SK-N-SH (cell line): Measurements from ENCODE around the gene SMCO2. TPM values are rescaled to one million over a fixed set of nuclear protein-coding genes. Genes with fewer than 3 reads are reported as not detected.

Source experiments
- CTCF ChIA-PET: fragments of 300-600, 350-600 bp; formaldehyde crosslinking; extraction: SDS; loops from one replicate; lab custom pipeline; 2021; lab: Yijun Ruan, JAX
- POLR2A ChIA-PET: fragments of 350-600 bp; sonication (Branson Sonifier 250); formaldehyde crosslinking; extraction: SDS; loops from one replicate; lab custom pipeline; 2020; ENCODE audit warnings: antibody characterized with exemption, inconsistent platforms; lab: Yijun Ruan, JAX
- DNase-seq: peaks from one replicate; pipeline ENCODE4 v3.0.0; 2012
- H2AFZ ChIP-seq: fragments of 200-600 bp; sonication (generic); 2 replicates; pipeline ENCODE4 v1.8.1; 2016; ENCODE audit warnings: antibody characterized with exemption, mild to moderate bottlenecking, low read depth
- H3F3A ChIP-seq: fragments of 200-600 bp; sonication (generic); replicated peaks from 2 replicates; pipeline ENCODE3; 2016; ENCODE audit warnings: antibody characterized with exemption, mild to moderate bottlenecking; ENCODE audit not compliant: insufficient read depth
- H3K27ac ChIP-seq, 2 experiments: fragments of 200-500 bp in 1 of 2; fragments of 200-600 bp in 1 of 2; sonication (Bioruptor generic) in 1 of 2; sonication (generic), shearing (Covaris generic) in 1 of 2; 2 replicates each; pipeline versions ENCODE4 v1.5.1 to v1.6.1; 2014 to 2016; ENCODE audit warnings: low read depth in 2 of 2, inconsistent platforms in 1 of 2, low read length in 1 of 2, mild to moderate bottlenecking in 1 of 2, mixed read lengths in 1 of 2
- H3K27me3 ChIP-seq: fragments of 200-600 bp; sonication (generic), shearing (Covaris generic); 2 replicates; pipeline ENCODE4 v1.6.1; 2016; ENCODE audit warnings: mixed run types; ENCODE audit not compliant: insufficient read depth
- H3K36me3 ChIP-seq, 2 experiments: fragments of 200-500 bp in 1 of 2; fragments of 200-600 bp in 1 of 2; sonication (Bioruptor generic) in 1 of 2; sonication (generic) in 1 of 2; replicated peaks in 1 of 2; 2 replicates each; pipeline versions ENCODE3 to v1.5.1; 2014 to 2016; ENCODE audit warnings: low read length in 1 of 2, mild to moderate bottlenecking in 1 of 2; ENCODE audit not compliant: insufficient read depth in 2 of 2, control insufficient read depth in 1 of 2
- H3K4me1 ChIP-seq, 2 experiments: fragments of 200-500 bp in 1 of 2; fragments of 200-600 bp in 1 of 2; sonication (Bioruptor generic) in 1 of 2; sonication (generic), shearing (Covaris generic) in 1 of 2; 2 replicates each; pipeline versions ENCODE4 v1.5.1 to v1.6.1; 2014 to 2016; ENCODE audit warnings: low read depth in 1 of 2, low read length in 1 of 2, mixed run types in 1 of 2; ENCODE audit not compliant: insufficient read depth in 2 of 2, control insufficient read depth in 1 of 2
- H3K4me2 ChIP-seq: fragments of 200-600 bp; sonication (generic), shearing (Covaris generic); 2 replicates; pipeline ENCODE4 v1.6.1; 2017; ENCODE audit warnings: mixed run types
- H3K4me3 ChIP-seq, 2 experiments: fragments of 200-500 bp in 1 of 2; fragments of 200-600 bp in 1 of 2; sonication (Bioruptor generic) in 1 of 2; sonication (generic), shearing (Covaris generic) in 1 of 2; 2 replicates each; pipeline versions ENCODE4 v1.5.1 to v1.8.1; 2014 to 2016; ENCODE audit warnings: low read depth in 2 of 2, inconsistent platforms in 1 of 2, low read length in 1 of 2, mild to moderate bottlenecking in 1 of 2, mixed read lengths in 1 of 2, moderate library complexity in 1 of 2
- H3K79me2 ChIP-seq: fragments of 200-600 bp; sonication (generic); 2 replicates; pipeline ENCODE4 v1.8.1; 2017; ENCODE audit warnings: mild to moderate bottlenecking; ENCODE audit not compliant: insufficient read depth
- H3K9ac ChIP-seq: fragments of 200-600 bp; sonication (generic); 2 replicates; pipeline ENCODE4 v1.6.1; 2017; ENCODE audit warnings: mixed run types
- H3K9me2 ChIP-seq: fragments of 200-600 bp; sonication (generic); 2 replicates; pipeline ENCODE4 v1.6.1; 2017; ENCODE audit warnings: mixed run types
- H3K9me3 ChIP-seq: fragments of 200-600 bp; sonication (generic); 2 replicates; pipeline ENCODE4 v1.6.1; 2017; ENCODE audit warnings: mixed run types, mild to moderate bottlenecking, moderate library complexity
- H4K20me1 ChIP-seq: fragments of 200-600 bp; sonication (generic); 2 replicates; pipeline ENCODE4 v1.6.1; 2017; ENCODE audit warnings: mild to moderate bottlenecking, mixed run types; ENCODE audit not compliant: insufficient read depth
- CHD2 ChIP-seq: fragments of 150-350 bp; IDR thresholded peaks from 2 replicates; pipeline ENCODE4 v1.6.1; 2018; ENCODE audit warnings: low read length; ENCODE audit not compliant: partially characterized antibody
- ELF1 ChIP-seq: IDR thresholded peaks from 2 replicates; pipeline ENCODE4 v1.4.0; 2012
- EP300 ChIP-seq, 2 experiments: IDR thresholded peaks; 2 replicates each; pipeline versions ENCODE4 v1.4.0 to v1.6.1; 2012; ENCODE audit warnings: borderline replicate concordance in 1 of 2, low read depth in 1 of 2, low read length in 1 of 2
- FOXM1 ChIP-seq: IDR thresholded peaks from 2 replicates; pipeline ENCODE4 v1.4.0; 2012; ENCODE audit warnings: low read depth, mild to moderate bottlenecking
- GABPA ChIP-seq: IDR thresholded peaks from 2 replicates; pipeline ENCODE4 v1.4.0; 2012; ENCODE audit warnings: low read depth, mild to moderate bottlenecking
- RCOR1 ChIP-seq: fragments of 150-350 bp; IDR thresholded peaks from 2 replicates; pipeline ENCODE4 v1.6.1; 2017; ENCODE audit warnings: antibody characterized with exemption, low read length
- RXRA ChIP-seq: IDR thresholded peaks from 2 replicates; pipeline ENCODE4 v1.4.0; 2012; ENCODE audit warnings: low read depth, mild to moderate bottlenecking, borderline replicate concordance
- SMC3 ChIP-seq: IDR thresholded peaks from 2 replicates; pipeline ENCODE4 v1.6.1; 2012; ENCODE audit warnings: low read depth, low read length, improper control_type of control experiment
- TEAD4 ChIP-seq: IDR thresholded peaks from 2 replicates; pipeline ENCODE4 v1.4.0; 2012; ENCODE audit warnings: mild to moderate bottlenecking, borderline replicate concordance; ENCODE audit not compliant: insufficient read depth
- WGBS: methylation state at CpG from one replicate; pipeline ENCODE4 v1.1.6; 2017; ENCODE audit warnings: low lambda C conversion rate; 5-methylcytosine and 5-hydroxymethylcytosine counted together
- polyA plus RNA-seq, 3 experiments: library from polyadenylated mRNA; depleted of rRNA; stranded (reverse); fragments of >200 nt; gene quantifications; 2 replicates each; pipeline ENCODE4 v1.2.3, GENCODE V29; 2012
- TF ChIP-seq, protein P1 (sequence below): IDR thresholded peaks from 2 replicates; pipeline ENCODE4 v1.4.0; 2012; ENCODE audit warnings: low read depth, borderline replicate concordance
- TF ChIP-seq, protein P2 (sequence below): IDR thresholded peaks from 2 replicates; pipeline ENCODE4 v1.4.0; 2012; ENCODE audit warnings: low read depth, borderline replicate concordance
- TF ChIP-seq, protein P3 (sequence below): IDR thresholded peaks from 2 replicates; pipeline ENCODE4; 2012

The SMCO2 gene
- polyA plus RNA-seq, 1 of the 3 experiments (the other 2 are of a cell fraction), result 0.21 TPM

DNA sequence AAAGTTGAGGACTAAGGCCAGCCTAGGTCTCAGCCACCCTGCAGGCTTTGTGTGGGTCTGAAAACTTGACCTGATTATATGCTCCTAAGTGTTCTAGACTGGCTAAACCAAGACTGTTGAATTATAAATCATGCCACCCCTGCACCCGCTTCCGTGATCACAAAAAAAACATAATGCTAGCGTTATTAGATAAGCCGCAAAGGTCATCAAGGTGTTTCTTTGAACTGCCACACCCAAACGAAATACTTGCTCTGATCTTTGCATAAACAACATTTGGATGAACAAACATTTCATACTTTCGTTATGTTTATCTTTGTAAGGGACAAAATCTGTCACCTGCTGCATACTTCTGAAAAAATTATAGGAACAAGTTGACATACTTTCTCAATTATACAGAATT, 2.5 kb downstream of the SMCO2 start (continued):
- TF ChIP-seq, protein P1, sequence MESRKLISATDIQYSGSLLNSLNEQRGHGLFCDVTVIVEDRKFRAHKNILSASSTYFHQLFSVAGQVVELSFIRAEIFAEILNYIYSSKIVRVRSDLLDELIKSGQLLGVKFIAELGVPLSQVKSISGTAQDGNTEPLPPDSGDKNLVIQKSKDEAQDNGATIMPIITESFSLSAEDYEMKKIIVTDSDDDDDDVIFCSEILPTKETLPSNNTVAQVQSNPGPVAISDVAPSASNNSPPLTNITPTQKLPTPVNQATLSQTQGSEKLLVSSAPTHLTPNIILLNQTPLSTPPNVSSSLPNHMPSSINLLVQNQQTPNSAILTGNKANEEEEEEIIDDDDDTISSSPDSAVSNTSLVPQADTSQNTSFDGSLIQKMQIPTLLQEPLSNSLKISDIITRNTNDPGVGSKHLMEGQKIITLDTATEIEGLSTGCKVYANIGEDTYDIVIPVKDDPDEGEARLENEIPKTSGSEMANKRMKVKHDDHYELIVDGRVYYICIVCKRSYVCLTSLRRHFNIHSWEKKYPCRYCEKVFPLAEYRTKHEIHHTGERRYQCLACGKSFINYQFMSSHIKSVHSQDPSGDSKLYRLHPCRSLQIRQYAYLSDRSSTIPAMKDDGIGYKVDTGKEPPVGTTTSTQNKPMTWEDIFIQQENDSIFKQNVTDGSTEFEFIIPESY, result no peak
- TF ChIP-seq, all 33 proteins: peak for 0

DNA sequence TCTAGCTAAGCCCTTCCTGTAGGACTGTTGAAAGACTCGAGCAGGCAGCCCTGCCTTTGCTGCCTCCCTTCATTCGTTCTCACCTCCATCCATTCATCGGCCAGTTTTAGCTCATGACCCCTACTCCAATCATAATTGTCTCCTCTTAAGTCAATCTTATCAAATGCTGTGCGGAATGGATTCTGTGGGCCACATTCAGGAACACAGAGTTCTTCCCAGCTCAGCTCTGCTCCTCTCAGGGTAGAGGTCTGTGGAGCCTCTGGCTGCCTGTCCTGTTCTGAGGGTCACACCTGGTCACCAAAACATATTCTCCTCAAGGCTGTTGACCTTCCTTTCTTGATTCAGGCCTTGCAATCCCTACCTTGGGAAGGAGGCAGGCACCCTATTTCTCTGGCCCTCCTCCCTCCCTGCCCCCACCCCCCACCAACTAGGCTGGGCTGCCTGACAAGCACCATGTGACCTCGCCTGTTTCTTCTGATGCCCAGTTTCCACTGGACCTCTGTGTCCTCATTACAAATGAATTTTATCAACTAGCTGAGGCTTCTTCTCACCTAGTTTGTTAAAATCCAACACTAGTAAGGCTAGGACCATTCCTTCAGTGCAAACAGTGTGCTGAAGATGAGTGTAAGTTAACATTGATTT, 3.5 kb downstream of the SMCO2 start:
- no peak for DNase-seq
- Histone ChIP-seq H3K79me2 (no peaks in the 10 kb centered on the region), H3K4me1 (no peaks in the 10 kb centered on the region), H3K9me3 (no peaks in the 10 kb centered on the region), H3K4me2 (no peak overlapping the region), H4K20me1 (no peaks in the 10 kb centered on the region), H3K36me3 (no peaks in the 10 kb centered on the region), H2AFZ (no peak overlapping the region), H3K9ac (no peak overlapping the region), H3K9me2 (no peaks in the 10 kb centered on the region), H3F3A (no peaks in the 10 kb centered on the region), H3K27ac (no peak overlapping the region), H3K27me3 (no peaks in the 10 kb centered on the region), H3K4me3 (no peak overlapping the region)
- TF ChIP-seq TEAD4 (no peak), RCOR1 (no peak), CHD2 (no peak), EP300 (IDR thresholded peaks at IDR 0.05; ENCODE audit: borderline replicate concordance in 1 of 2, low read depth in 1 of 2, low read length in 1 of 2) (no peak), SMC3 (no peak), GABPA (no peak), FOXM1 (no peak), ELF1 (no peak), RXRA (no peak)
- TF ChIP-seq, protein P2, sequence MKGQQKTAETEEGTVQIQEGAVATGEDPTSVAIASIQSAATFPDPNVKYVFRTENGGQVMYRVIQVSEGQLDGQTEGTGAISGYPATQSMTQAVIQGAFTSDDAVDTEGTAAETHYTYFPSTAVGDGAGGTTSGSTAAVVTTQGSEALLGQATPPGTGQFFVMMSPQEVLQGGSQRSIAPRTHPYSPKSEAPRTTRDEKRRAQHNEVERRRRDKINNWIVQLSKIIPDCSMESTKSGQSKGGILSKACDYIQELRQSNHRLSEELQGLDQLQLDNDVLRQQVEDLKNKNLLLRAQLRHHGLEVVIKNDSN, result no peak
- TF ChIP-seq, protein P3, sequence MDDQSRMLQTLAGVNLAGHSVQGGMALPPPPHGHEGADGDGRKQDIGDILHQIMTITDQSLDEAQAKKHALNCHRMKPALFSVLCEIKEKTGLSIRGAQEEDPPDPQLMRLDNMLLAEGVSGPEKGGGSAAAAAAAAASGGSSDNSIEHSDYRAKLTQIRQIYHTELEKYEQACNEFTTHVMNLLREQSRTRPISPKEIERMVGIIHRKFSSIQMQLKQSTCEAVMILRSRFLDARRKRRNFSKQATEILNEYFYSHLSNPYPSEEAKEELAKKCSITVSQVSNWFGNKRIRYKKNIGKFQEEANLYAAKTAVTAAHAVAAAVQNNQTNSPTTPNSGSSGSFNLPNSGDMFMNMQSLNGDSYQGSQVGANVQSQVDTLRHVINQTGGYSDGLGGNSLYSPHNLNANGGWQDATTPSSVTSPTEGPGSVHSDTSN, result no peak
- ChIA-PET CTCF (no interaction called here), POLR2A (no interaction called here)
- 88% methylated on average over 5 of the region's 5 CpGs for WGBS
